GM12878 (cell line): ENCODE data around the gene FTH1. TPM values are rescaled to one million over a fixed set of nuclear protein-coding genes. Genes with fewer than 3 reads are reported as not detected.

Experiments
- ATAC-seq: fragments of 200-7000 bp; cut with Tn5 transposase; 3 replicates; pipeline ENCODE4 v1.9.1; 2020; ENCODE audit warnings: mild to moderate bottlenecking, moderate library complexity
- BruUV-seq: library from RNA; stranded (reverse); fragments of 400-500 nt; replicated peaks from 2 replicates; lab custom pipeline; 2021; lab: Mats Ljungman, UMichigan
- CTCF ChIA-PET: fragments of 300-600 bp; sonication (Branson Sonifier 250); formaldehyde crosslinking; extraction: SDS; loops from one replicate; lab custom pipeline; 2021; ENCODE audit warnings: inconsistent platforms; lab: Yijun Ruan, JAX
- POLR2A ChIA-PET: fragments of 350-600 bp; formaldehyde crosslinking; extraction: SDS; loops from one replicate; lab custom pipeline; 2021; ENCODE audit warnings: inconsistent platforms; lab: Charles Lee
- RAD21 ChIA-PET: fragments of 300-600 bp; sonication (Branson Sonifier 250); formaldehyde crosslinking; loops from one replicate; lab custom pipeline; 2023; ENCODE audit warnings: antibody characterized with exemption; ENCODE audit not compliant: unreplicated experiment; lab: Charles Lee
- SMC1A ChIA-PET: fragments of 300-600 bp; sonication (Branson Sonifier 250); formaldehyde crosslinking; loops from one replicate; lab custom pipeline; 2023; ENCODE audit not compliant: unreplicated experiment, uncharacterized antibody; lab: Charles Lee
- DNase-seq: peaks from one replicate; pipeline ENCODE4 v3.0.0-alpha.2; 2011; ENCODE audit warnings: low read depth, low spot score
- FAIRE-seq: peaks from 3 replicates; lab custom pipeline; 2011; peaks lifted over from hg19 to GRCh38; lab: Jason Lieb, UNC
- H2AFZ ChIP-seq: 2 replicates; pipeline ENCODE4 v1.6.0; 2011; ENCODE audit warnings: low read depth, low read length, control low read depth; ENCODE audit not compliant: control insufficient read depth
- H3K27ac ChIP-seq: 2 replicates; pipeline ENCODE4 v1.5.1; 2011; ENCODE audit warnings: control low read depth; ENCODE audit not compliant: control insufficient read depth, insufficient read depth
- H3K27me3 ChIP-seq, 2 experiments: replicated peaks in 1 of 2; 2 replicates each; pipeline versions ENCODE4 v1.6.0 to v1.6.1; 2011; ENCODE audit warnings: low read length in 1 of 2; ENCODE audit not compliant: control insufficient read depth in 2 of 2, insufficient read depth in 2 of 2
- H3K36me3 ChIP-seq, 2 experiments: 2 replicates each; pipeline ENCODE4 v1.5.1; 2011; ENCODE audit warnings: low read length in 1 of 2; ENCODE audit not compliant: control insufficient read depth in 2 of 2, insufficient read depth in 2 of 2
- H3K4me1 ChIP-seq: 2 replicates; pipeline ENCODE4 v1.6.1; 2011; ENCODE audit warnings: mild to moderate bottlenecking, low read length, moderate library complexity, mixed read lengths; ENCODE audit not compliant: control insufficient read depth, insufficient read depth
- H3K4me2 ChIP-seq: 2 replicates; pipeline ENCODE4 v1.6.0; 2011; ENCODE audit warnings: control low read depth; ENCODE audit not compliant: control insufficient read depth, insufficient read depth
- H3K4me3 ChIP-seq: fragments of 200-600 bp; sonication (generic); 2 replicates; pipeline ENCODE4 v1.5.1; 2016
- H3K79me2 ChIP-seq: 2 replicates; pipeline ENCODE4 v1.6.0; 2011; ENCODE audit warnings: low read length; ENCODE audit not compliant: control insufficient read depth, insufficient read depth
- H3K9ac ChIP-seq: 2 replicates; pipeline ENCODE4 v1.8.0; 2011; ENCODE audit warnings: low read length, control low read depth, mixed read lengths; ENCODE audit not compliant: control insufficient read depth, insufficient read depth
- H3K9me3 ChIP-seq: replicated peaks from 3 replicates; pipeline ENCODE4 v1.5.1; 2011; ENCODE audit warnings: mild to moderate bottlenecking, low read length; ENCODE audit not compliant: control insufficient read depth, insufficient read depth
- H4K20me1 ChIP-seq: 2 replicates; pipeline ENCODE4 v1.6.0; 2011; ENCODE audit not compliant: control insufficient read depth, insufficient read depth
- ATF7 ChIP-seq: fragments of 450-650 bp; IDR thresholded peaks from 2 replicates; pipeline ENCODE4 v1.6.1; 2016; ENCODE audit warnings: low read depth, mild to moderate bottlenecking
- BACH1 ChIP-seq: fragments of 450-650 bp; IDR thresholded peaks from 2 replicates; pipeline ENCODE4 v1.6.1; 2017; ENCODE audit warnings: mild to moderate bottlenecking, borderline replicate concordance
- BCL11A ChIP-seq: IDR thresholded peaks from 2 replicates; pipeline ENCODE4 v1.6.1; 2011; ENCODE audit warnings: low read depth, low read length
- CBFB ChIP-seq: IDR thresholded peaks from 2 replicates; pipeline ENCODE4 v1.6.1; 2016; ENCODE audit warnings: antibody characterized with exemption, low read depth
- CBX3 ChIP-seq: fragments of 200-600 bp; sonication (generic); IDR thresholded peaks from 2 replicates; pipeline ENCODE4 v1.6.1; 2016; ENCODE audit warnings: low read depth, borderline replicate concordance
- CEBPB ChIP-seq, 2 experiments: fragments of 150-350 bp in 1 of 2; IDR thresholded peaks; 2 replicates each; pipeline ENCODE4 v1.6.1; 2012 to 2014; ENCODE audit warnings: low read depth in 2 of 2, low read length in 2 of 2, borderline replicate concordance in 1 of 2, inconsistent platforms in 1 of 2
- EGR1 ChIP-seq, 2 experiments: IDR thresholded peaks; 1 replicate in 1 of 2; 2 replicates in 1 of 2; pipeline ENCODE4 v1.6.1; 2011 to 2012; ENCODE audit warnings: low read depth in 2 of 2, low read length in 2 of 2, borderline replicate concordance in 1 of 2, mild to moderate bottlenecking in 1 of 2, moderate library complexity in 1 of 2
- FOXM1 ChIP-seq: IDR thresholded peaks from 2 replicates; pipeline ENCODE4 v1.6.1; 2012; ENCODE audit warnings: low read depth, mild to moderate bottlenecking, inconsistent platforms, low read length, moderate library complexity
- GATAD2B ChIP-seq: fragments of 450-650 bp; conservative IDR thresholded peaks from 2 replicates; pipeline ENCODE4 v1.6.1; 2017; ENCODE audit warnings: low read depth, mild to moderate bottlenecking, moderate library complexity
- HCFC1 ChIP-seq: fragments of 150-350 bp; IDR thresholded peaks from 2 replicates; pipeline ENCODE4 v1.6.1; 2014; ENCODE audit warnings: low read length
- IKZF1 ChIP-seq: fragments of 450-650 bp; conservative IDR thresholded peaks from 2 replicates; pipeline ENCODE4 v1.6.1; 2017; ENCODE audit warnings: antibody characterized with exemption, mild to moderate bottlenecking
- KAT2A ChIP-seq: conservative IDR thresholded peaks from 2 replicates; pipeline ENCODE4 v1.6.1; 2011; ENCODE audit warnings: low read depth, low read length; ENCODE audit not compliant: control insufficient read depth
- KLF5 ChIP-seq: fragments of 450-650 bp; IDR thresholded peaks from 2 replicates; pipeline ENCODE4 v1.6.1; 2014; ENCODE audit warnings: mild to moderate bottlenecking; ENCODE audit not compliant: partially characterized antibody
- NR2F1 ChIP-seq: fragments of 450-650 bp; conservative IDR thresholded peaks from 2 replicates; pipeline ENCODE4 v1.6.1; 2017; ENCODE audit warnings: mild to moderate bottlenecking
- RUNX3 ChIP-seq: IDR thresholded peaks from 2 replicates; pipeline ENCODE4 v1.6.1; 2012; ENCODE audit warnings: low read length, inconsistent platforms
- SMAD1 ChIP-seq: fragments of 450-650 bp; IDR thresholded peaks from 2 replicates; pipeline ENCODE4 v1.6.1; 2018; ENCODE audit warnings: mild to moderate bottlenecking, low read depth; ENCODE audit not compliant: partially characterized antibody
- ZBED1 ChIP-seq: IDR thresholded peaks from 2 replicates; pipeline ENCODE4 v1.6.1; 2016; ENCODE audit warnings: borderline replicate concordance
- ZNF622 ChIP-seq: fragments of 450-650 bp; IDR thresholded peaks from 2 replicates; pipeline ENCODE4 v1.6.1; 2017; ENCODE audit warnings: mild to moderate bottlenecking, inconsistent platforms
- ZSCAN29 ChIP-seq: fragments of 450-650 bp; IDR thresholded peaks from 2 replicates; pipeline ENCODE4 v1.6.1; 2017; ENCODE audit warnings: mild to moderate bottlenecking, moderate library complexity
- WGBS: methylation state at CpG from one replicate; pipeline ENCODE4 v1.1.6; 2016; ENCODE audit warnings: low lambda C conversion rate; ENCODE audit not compliant: insufficient replicate concordance, insufficient coverage; ENCODE audit errors: missing lambda C conversion rate; 5-methylcytosine and 5-hydroxymethylcytosine counted together
- in situ Hi-C: fragments of 300-500 bp; cut with MboI; formaldehyde crosslinking; loops from 9 replicates; pipeline ENCODE4 v1.14.3; 2018; ENCODE audit warnings: mixed read lengths
- intact Hi-C: fragments of 100-400 bp; cut with micrococcal nuclease; formaldehyde crosslinking; loops from one replicate; pipeline ENCODE4 v1.14.2; 2022; ENCODE audit not compliant: unreplicated experiment
- polyA plus RNA-seq, 11 experiments: library from polyadenylated mRNA; depleted of rRNA in 4 of 11; unstranded in 6 of 11; stranded (reverse) in 5 of 11; fragments of >200 nt; fragmentation: Nextera tagmentation in 4 of 11; fragmentation: Illumina TruSeq in 1 of 11; extraction: Ambion mirVana in 4 of 11; extraction: Trizol in 1 of 11; gene quantifications; 1 replicate in 1 of 11; 2 replicates in 10 of 11; pipeline versions ENCODE4 v1.2.1 to v1.2.3, GENCODE V29; 2011 to 2016; ENCODE audit warnings: inconsistent platforms in 2 of 11, missing spikeins in 2 of 11, low read depth in 1 of 11
- total RNA-seq, 4 experiments: library from RNA; depleted of rRNA in 3 of 4; stranded (reverse); fragments of >200 nt in 3 of 4; fragmentation: Illumina TruSeq in 1 of 4; extraction: Trizol in 1 of 4; gene quantifications; 2 replicates each; pipeline versions ENCODE4 v1.2.1 to v1.2.3, GENCODE V29; 2013 to 2021
- TF ChIP-seq, protein P1 (sequence below): fragments of 450-650 bp; IDR thresholded peaks from 2 replicates; pipeline ENCODE4 v1.6.1; 2017; ENCODE audit warnings: mild to moderate bottlenecking

FTH1 gene
- total and polyA plus RNA-seq, 10 of the 15 experiments (the other 5 are each of a cell fraction or from before 2014, with no cell fraction given), result 289 to 4,154 (median 960) TPM

DNA sequence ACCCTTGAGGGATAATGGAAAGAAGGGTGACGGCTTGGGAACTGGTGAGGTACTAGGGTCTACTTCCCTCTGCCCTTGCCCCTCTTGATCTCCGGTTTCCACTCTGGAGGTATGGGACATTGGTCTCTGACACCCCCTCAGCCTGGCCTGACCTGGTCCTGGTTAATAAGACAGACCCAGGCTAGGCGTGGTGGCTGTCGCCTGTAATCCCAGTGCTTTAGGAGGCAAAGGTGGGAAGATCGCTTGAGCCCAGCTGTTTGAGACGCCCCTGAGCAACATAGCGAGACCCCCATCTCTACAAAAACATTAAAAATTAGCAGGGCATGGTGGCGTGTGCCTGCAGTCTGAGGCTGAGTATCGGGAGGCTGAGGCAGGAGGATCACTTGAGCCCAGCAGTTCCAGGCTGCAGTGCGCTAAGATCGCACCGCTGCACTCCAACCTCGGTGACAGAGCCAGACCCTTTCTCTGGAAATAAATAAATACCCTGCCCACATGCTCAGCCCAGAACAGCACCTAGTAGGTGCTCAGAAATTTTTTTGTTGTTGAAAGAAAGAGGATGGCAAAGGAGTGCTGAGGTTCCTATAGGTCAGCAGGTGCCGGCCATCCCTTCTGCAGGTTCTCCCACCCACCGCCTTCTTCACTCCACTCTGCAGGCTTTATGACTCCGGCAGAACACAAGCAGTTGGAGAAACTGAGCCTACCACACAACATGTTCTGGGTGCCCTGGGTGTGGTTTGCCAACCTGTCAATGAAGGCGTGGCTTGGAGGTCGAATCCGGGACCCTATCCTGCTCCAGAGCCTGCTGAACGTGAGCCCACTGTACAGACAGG, 11.0 kb downstream of the FTH1 start:
- BruUV-seq, result no TSS peak
- no peaks in the 10 kb centered on the region; a peak in 1 of 4 replicates for H3K27me3 ChIP-seq
- DNase-seq (no peak), ATAC-seq (no peak), FAIRE-seq (no peak)
- peaks cover 3% of the 10 kb centered on the region; the same call in 1 of the 2 replicates for H3K4me1 ChIP-seq
- H3K9ac ChIP-seq, result no peak overlapping the region
- no peak for TF ChIP-seq KLF5
- no peak for TF ChIP-seq RUNX3
- TF ChIP-seq ATF7, result no peak
- no peak for TF ChIP-seq ZBED1
- TF ChIP-seq CEBPB (IDR thresholded peaks at IDR 0.05; ENCODE audit: borderline replicate concordance in 1 of 2, low read depth in 2 of 2, low read length in 2 of 2), result no peak
- TF ChIP-seq FOXM1, result no peak
- no peak for TF ChIP-seq BCL11A
- no peak for TF ChIP-seq ZSCAN29
- TF ChIP-seq, protein P1, sequence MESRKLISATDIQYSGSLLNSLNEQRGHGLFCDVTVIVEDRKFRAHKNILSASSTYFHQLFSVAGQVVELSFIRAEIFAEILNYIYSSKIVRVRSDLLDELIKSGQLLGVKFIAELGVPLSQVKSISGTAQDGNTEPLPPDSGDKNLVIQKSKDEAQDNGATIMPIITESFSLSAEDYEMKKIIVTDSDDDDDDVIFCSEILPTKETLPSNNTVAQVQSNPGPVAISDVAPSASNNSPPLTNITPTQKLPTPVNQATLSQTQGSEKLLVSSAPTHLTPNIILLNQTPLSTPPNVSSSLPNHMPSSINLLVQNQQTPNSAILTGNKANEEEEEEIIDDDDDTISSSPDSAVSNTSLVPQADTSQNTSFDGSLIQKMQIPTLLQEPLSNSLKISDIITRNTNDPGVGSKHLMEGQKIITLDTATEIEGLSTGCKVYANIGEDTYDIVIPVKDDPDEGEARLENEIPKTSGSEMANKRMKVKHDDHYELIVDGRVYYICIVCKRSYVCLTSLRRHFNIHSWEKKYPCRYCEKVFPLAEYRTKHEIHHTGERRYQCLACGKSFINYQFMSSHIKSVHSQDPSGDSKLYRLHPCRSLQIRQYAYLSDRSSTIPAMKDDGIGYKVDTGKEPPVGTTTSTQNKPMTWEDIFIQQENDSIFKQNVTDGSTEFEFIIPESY, result no peak
- TF ChIP-seq IKZF1, result no peak
- TF ChIP-seq CBX3, result no peak
- TF ChIP-seq KAT2A, result no peak
- no peak for TF ChIP-seq CBFB
- TF ChIP-seq EGR1 (IDR thresholded peaks at IDR 0.05; ENCODE audit: borderline replicate concordance in 1 of 2, low read depth in 2 of 2, low read length in 2 of 2), result no peak
- TF ChIP-seq ZNF622, result no peak
- TF ChIP-seq BACH1, result no peak
- no peak for TF ChIP-seq HCFC1
- TF ChIP-seq GATAD2B, result no peak
- TF ChIP-seq SMAD1, result no peak
- TF ChIP-seq NR2F1, result no peak
- intact Hi-C loops (no loop called here), in situ Hi-C loops (no loop called here)
- no peaks in the 10 kb centered on the region for H3K9me3 ChIP-seq
- WGBS, result 93% methylated on average over 20 of the region's 20 CpGs
- no peaks in the 10 kb centered on the region; the same call in 1 of the 2 replicates for H4K20me1 ChIP-seq
- ChIA-PET SMC1A (no interaction called here), CTCF (interaction anchor here (1.8 kb wide), 1 partner anchor 8 kb away, joined by 4 read pairs; no protein-coding TSS in a partner anchor), POLR2A (no interaction called here), RAD21 (no interaction called here)
- H3K4me2 ChIP-seq, result peak overlapping the region; percentile 60; the same call in 1 of the 2 replicates
- no peaks in the 10 kb centered on the region for H3K36me3 ChIP-seq
- H3K4me3 ChIP-seq, result no peak overlapping the region
- no peak overlapping the region for H3K27ac ChIP-seq
- H2AFZ ChIP-seq, result no peak overlapping the region
- no peaks in the 10 kb centered on the region for H3K79me2 ChIP-seq
